ENCODE measurements around the gene PSD4.

- TF ChIP-seq TAF1 (IDR thresholded peaks at IDR 0.05; ENCODE audit: low read depth, low read length) (no peak), POLR2A (IDR thresholded peaks at IDR 0.05; ENCODE audit: low read depth, low read length) (no peak), POLR2AphosphoS5 (IDR thresholded peaks at IDR 0.05; ENCODE audit: low read depth, low read length) (no peak)
These were observed 45.9 kb upstream of the PSD4 start for GRCh38 chr2:113127646-113128570.
